Thoracic aorta (tissue), 2 donors: ENCODE data around the gene IL1RL2. TPM values are rescaled to one million over a fixed set of nuclear protein-coding genes. Genes with fewer than 3 reads are reported as not detected.

Experiments used
- ATAC-seq: fragments of 150-250 bp; one replicate; pipeline ENCODE4 v1.8.0; 2017; ENCODE audit warnings: low read depth; ENCODE audit not compliant: insufficient number of reproducible peaks, low FRiP score
- DNase-seq: peaks from one replicate; pipeline ENCODE4 v3.0.0-alpha.2; 2020; ENCODE audit warnings: low spot score
- H3K27ac ChIP-seq, 2 donors: fragments of 200-600 bp; sonication (generic); 1 replicate in 1 of 2; 2 replicates in 1 of 2; pipeline ENCODE4 v1.5.1; 2016; ENCODE audit warnings: mild to moderate bottlenecking in 2 of 2, moderate library complexity in 2 of 2
- H3K27me3 ChIP-seq: fragments of 200-600 bp; sonication (generic); replicated peaks from 2 replicates; pipeline ENCODE4 v1.6.0; 2016; ENCODE audit warnings: mild to moderate bottlenecking; ENCODE audit not compliant: insufficient read depth
- H3K36me3 ChIP-seq: fragments of 200-600 bp; sonication (generic); one replicate; pipeline ENCODE4 v1.5.1; 2016
- H3K4me1 ChIP-seq, 2 donors: fragments of 200-600 bp; sonication (generic); 1 replicate in 1 of 2; 2 replicates in 1 of 2; pipeline versions ENCODE4 v1.5.1 to v1.6.0; 2016; ENCODE audit warnings: low read depth in 2 of 2, mild to moderate bottlenecking in 1 of 2; ENCODE audit not compliant: control insufficient read depth in 1 of 2
- H3K4me3 ChIP-seq: fragments of 200-600 bp; sonication (generic); 2 replicates; pipeline ENCODE4 v1.5.1; 2016; ENCODE audit warnings: mild to moderate bottlenecking
- H3K9me3 ChIP-seq: fragments of 200-600 bp; sonication (generic); 2 replicates; pipeline ENCODE4 v1.5.1; 2016
- total RNA-seq, 2 donors: library from RNA; depleted of rRNA; stranded (reverse); fragments of >200 nt; gene quantifications; one replicate each; pipeline versions ENCODE4 v1.1.0 to v1.2.3, GENCODE V29; 2016
- TF ChIP-seq, protein P1 (sequence below): fragments of 200-600 bp; sonication (generic); IDR thresholded peaks from one replicate; pipeline ENCODE4 v1.5.1; 2019; ENCODE audit warnings: antibody characterized with exemption

The IL1RL2 gene
- total RNA-seq, 2 donors from 2014 or later: 0.68 to 1.3 TPM

- peaks cover 5% of the 10 kb centered on the region for H3K9me3 ChIP-seq
- TF ChIP-seq, protein P1, sequence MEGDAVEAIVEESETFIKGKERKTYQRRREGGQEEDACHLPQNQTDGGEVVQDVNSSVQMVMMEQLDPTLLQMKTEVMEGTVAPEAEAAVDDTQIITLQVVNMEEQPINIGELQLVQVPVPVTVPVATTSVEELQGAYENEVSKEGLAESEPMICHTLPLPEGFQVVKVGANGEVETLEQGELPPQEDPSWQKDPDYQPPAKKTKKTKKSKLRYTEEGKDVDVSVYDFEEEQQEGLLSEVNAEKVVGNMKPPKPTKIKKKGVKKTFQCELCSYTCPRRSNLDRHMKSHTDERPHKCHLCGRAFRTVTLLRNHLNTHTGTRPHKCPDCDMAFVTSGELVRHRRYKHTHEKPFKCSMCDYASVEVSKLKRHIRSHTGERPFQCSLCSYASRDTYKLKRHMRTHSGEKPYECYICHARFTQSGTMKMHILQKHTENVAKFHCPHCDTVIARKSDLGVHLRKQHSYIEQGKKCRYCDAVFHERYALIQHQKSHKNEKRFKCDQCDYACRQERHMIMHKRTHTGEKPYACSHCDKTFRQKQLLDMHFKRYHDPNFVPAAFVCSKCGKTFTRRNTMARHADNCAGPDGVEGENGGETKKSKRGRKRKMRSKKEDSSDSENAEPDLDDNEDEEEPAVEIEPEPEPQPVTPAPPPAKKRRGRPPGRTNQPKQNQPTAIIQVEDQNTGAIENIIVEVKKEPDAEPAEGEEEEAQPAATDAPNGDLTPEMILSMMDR: no peak
- H3K4me3 ChIP-seq: no peak overlapping the region
- no peak overlapping the region for H3K27ac ChIP-seq
- peaks cover 6% of the 10 kb centered on the region for H3K36me3 ChIP-seq
- ATAC-seq (no peak), DNase-seq (no peak)
- H3K27me3 ChIP-seq: no peaks in the 10 kb centered on the region
- peaks cover 0 to 5% of the 10 kb centered on the region in 2 donors for H3K4me1 ChIP-seq
Observed at GRCh38 chr2:102149644-102150455, 37.0 kb upstream of the IL1RL2 start.

GRCh38 chr2:102154364-102154763 is 32.5 kb upstream of the IL1RL2 start:
- Histone ChIP-seq H3K4me1 (peaks cover 7 to 8% of the 10 kb centered on the region in 2 donors), H3K27ac (no peak overlapping the region), H3K4me3 (no peak overlapping the region), H3K36me3 (peaks cover 27% of the 10 kb centered on the region), H3K9me3 (no peaks in the 10 kb centered on the region), H3K27me3 (no peaks in the 10 kb centered on the region)
- DNase-seq (no peak), ATAC-seq (no peak)
- TF ChIP-seq, protein P1: no peak

GRCh38 chr2:102154946-102155702 is 31.7 kb upstream of the IL1RL2 start:
- Histone ChIP-seq H3K27me3 (no peaks in the 10 kb centered on the region), H3K9me3 (no peaks in the 10 kb centered on the region), H3K4me3 (no peak overlapping the region), H3K4me1 (peaks cover 7 to 8% of the 10 kb centered on the region in 2 donors), H3K27ac (peak overlapping the region in 1 of 2 donors; percentile 35), H3K36me3 (peaks cover 31% of the 10 kb centered on the region)
- DNase-seq (no peak), ATAC-seq (no peak)
- TF ChIP-seq, protein P1: no peak

- Histone ChIP-seq H3K4me1 (peaks cover 7 to 8% of the 10 kb centered on the region in 2 donors), H3K4me3 (no peak overlapping the region), H3K36me3 (peaks cover 34% of the 10 kb centered on the region), H3K27ac (peak overlapping the region in 1 of 2 donors; percentile 35), H3K9me3 (no peaks in the 10 kb centered on the region), H3K27me3 (no peaks in the 10 kb centered on the region)
- no peak for ATAC-seq
- TF ChIP-seq, protein P1: no peak
- no peak for DNase-seq
Observed at GRCh38 chr2:102155703-102156515, 30.9 kb upstream of the IL1RL2 start.
